Measurements from ENCODE around the gene TTC12. TPM values are rescaled to one million over a fixed set of nuclear protein-coding genes. Genes with fewer than 3 reads are reported as not detected.

Gene TTC12
- polyA plus RNA-seq, 1 donor (not counting 4 experiments of a cell fraction or from before 2014, with no cell fraction given): 27.3 TPM

DNA sequence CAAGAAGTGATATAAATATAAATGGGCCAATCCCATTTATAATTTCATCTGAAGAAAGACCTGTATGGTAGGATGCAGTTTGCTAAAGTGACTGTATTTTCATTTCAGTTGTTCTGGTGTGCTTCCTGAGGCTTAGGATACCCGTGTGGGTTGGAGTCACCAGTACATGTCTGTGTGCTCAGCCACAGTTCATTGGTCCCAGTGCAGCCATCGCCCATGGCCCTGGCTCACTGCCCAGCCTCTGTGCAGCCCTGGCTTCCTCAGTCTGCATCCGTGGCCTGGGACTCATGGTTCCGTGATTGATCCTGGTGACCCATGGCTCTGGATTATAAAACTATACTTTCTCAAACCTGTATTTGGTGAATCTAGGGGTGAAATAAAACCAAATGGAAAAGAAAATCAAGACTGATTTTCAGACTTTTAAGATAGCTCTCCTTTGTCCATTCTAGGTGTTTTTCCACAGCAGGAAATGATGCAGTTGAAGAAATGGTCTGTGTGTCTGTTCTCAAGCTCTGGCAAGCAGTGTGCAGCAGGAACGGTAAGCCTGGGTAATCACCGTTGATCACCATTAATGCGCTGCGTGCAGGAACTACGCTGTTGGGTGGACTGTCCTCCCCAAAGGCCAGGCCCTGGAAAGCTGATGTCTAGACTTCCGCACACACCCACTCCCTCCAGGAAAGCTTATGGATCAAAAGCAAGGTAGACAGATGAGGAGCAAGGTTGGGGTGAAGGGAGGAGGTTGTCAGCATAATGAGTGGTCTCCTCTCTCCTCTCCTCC is 27.2 kb downstream of the TTC12 start:
- dilution Hi-C loops (cut with MboI; ENCODE audit: extremely low pct_ligation_motif_present, low sequenced_read_pairs): no loop called here
- TF ChIP-seq, protein P1, sequence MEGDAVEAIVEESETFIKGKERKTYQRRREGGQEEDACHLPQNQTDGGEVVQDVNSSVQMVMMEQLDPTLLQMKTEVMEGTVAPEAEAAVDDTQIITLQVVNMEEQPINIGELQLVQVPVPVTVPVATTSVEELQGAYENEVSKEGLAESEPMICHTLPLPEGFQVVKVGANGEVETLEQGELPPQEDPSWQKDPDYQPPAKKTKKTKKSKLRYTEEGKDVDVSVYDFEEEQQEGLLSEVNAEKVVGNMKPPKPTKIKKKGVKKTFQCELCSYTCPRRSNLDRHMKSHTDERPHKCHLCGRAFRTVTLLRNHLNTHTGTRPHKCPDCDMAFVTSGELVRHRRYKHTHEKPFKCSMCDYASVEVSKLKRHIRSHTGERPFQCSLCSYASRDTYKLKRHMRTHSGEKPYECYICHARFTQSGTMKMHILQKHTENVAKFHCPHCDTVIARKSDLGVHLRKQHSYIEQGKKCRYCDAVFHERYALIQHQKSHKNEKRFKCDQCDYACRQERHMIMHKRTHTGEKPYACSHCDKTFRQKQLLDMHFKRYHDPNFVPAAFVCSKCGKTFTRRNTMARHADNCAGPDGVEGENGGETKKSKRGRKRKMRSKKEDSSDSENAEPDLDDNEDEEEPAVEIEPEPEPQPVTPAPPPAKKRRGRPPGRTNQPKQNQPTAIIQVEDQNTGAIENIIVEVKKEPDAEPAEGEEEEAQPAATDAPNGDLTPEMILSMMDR (optimal IDR thresholded peaks at IDR 0.05 in 1 of 3, IDR thresholded peaks at IDR 0.05 in 1 of 3, conservative IDR thresholded peaks at IDR 0.05 in 1 of 3; ENCODE audit: extremely low read depth in 1 of 3, insufficient read depth in 2 of 3, low read length in 3 of 3): no peak
- TF ChIP-seq EZH2 (IDR thresholded peaks at IDR 0.05; ENCODE audit: low read length): no peak
- Histone ChIP-seq H2AFZ (ENCODE audit: control insufficient read depth, low read length) (no peak overlapping the region), H3K9ac (ENCODE audit: control insufficient read depth, extremely low read depth, insufficient read depth, low read length) (no peak overlapping the region), H3K79me2 (ENCODE audit: control insufficient read depth, insufficient read depth, low read length) (no peaks in the 10 kb centered on the region), H3K9me1 (ENCODE audit: control insufficient read depth, extremely low read depth, insufficient read depth, low read length) (no peaks in the 10 kb centered on the region), H3K4me2 (ENCODE audit: control insufficient read depth, extremely low read depth, insufficient read depth, low read depth, low read length) (no peak overlapping the region), H4K20me1 (ENCODE audit: control insufficient read depth, extremely low read depth, insufficient read depth, low read length) (no peaks in the 10 kb centered on the region), H3K36me3 (ENCODE audit: control insufficient read depth in 2 of 2, extremely low read depth in 1 of 2, insufficient read depth in 2 of 2, low read length in 2 of 2) (peaks cover 12 to 29% of the 10 kb centered on the region in 2 experiments), H3K27me3 (ENCODE audit: control insufficient read depth, extremely low read depth, insufficient read depth, low read length) (no peaks in the 10 kb centered on the region), H3K27ac (ENCODE audit: control insufficient read depth, insufficient read depth, low read length) (no peak overlapping the region), H3K9me3 (ENCODE audit: control insufficient read depth, low read depth, low read length) (no peaks in the 10 kb centered on the region), H3K4me1 (ENCODE audit: control insufficient read depth, extremely low read depth, insufficient read depth, low read length) (peaks cover 17% of the 10 kb centered on the region), H3K4me3 (ENCODE audit: control insufficient read depth in 2 of 3, extremely low read depth in 1 of 3, insufficient read depth in 2 of 3, low read depth in 1 of 3, low read length in 3 of 3) (no peak overlapping the region)
- FAIRE-seq (no peak), DNase-seq (ENCODE audit: low read depth, low spot score) (no peak)

DNA sequence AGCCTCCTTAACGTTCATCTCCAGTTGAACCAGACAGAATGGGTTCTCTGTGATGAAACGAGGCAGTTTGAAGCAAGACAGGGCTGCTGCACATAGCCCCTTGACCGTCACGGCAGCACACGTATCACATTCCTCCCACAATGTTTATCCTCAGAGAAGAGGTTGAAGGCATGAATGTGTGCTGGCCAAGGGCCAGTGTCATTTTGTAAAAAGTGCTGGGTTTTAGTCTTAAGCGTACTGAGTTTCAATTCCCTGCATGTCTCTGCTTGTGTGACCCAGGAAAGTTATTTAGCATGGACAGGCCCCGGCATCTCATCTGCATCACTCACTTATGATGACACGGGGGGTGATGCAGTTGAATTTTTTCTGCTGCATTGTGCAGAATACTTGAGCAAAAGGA is 31.6 kb downstream of the TTC12 start:
- Histone ChIP-seq H3K36me3 (ENCODE audit: control insufficient read depth in 2 of 2, extremely low read depth in 1 of 2, insufficient read depth in 2 of 2, low read length in 2 of 2) (peaks cover 13% of the 10 kb centered on the region in 2 experiments), H3K27me3 (ENCODE audit: control insufficient read depth, extremely low read depth, insufficient read depth, low read length) (no peaks in the 10 kb centered on the region), H3K79me2 (ENCODE audit: control insufficient read depth, insufficient read depth, low read length) (no peaks in the 10 kb centered on the region), H3K9me1 (ENCODE audit: control insufficient read depth, extremely low read depth, insufficient read depth, low read length) (no peaks in the 10 kb centered on the region), H3K9ac (ENCODE audit: control insufficient read depth, extremely low read depth, insufficient read depth, low read length) (no peak overlapping the region), H3K27ac (ENCODE audit: control insufficient read depth, insufficient read depth, low read length) (peak overlapping the region; percentile 59), H3K4me2 (ENCODE audit: control insufficient read depth, extremely low read depth, insufficient read depth, low read depth, low read length) (peak overlapping the region; percentile 62), H3K9me3 (ENCODE audit: control insufficient read depth, low read depth, low read length) (no peaks in the 10 kb centered on the region), H4K20me1 (ENCODE audit: control insufficient read depth, extremely low read depth, insufficient read depth, low read length) (no peaks in the 10 kb centered on the region), H2AFZ (ENCODE audit: control insufficient read depth, low read length) (peak overlapping the region; percentile 50), H3K4me1 (ENCODE audit: control insufficient read depth, extremely low read depth, insufficient read depth, low read length) (peaks cover 21% of the 10 kb centered on the region), H3K4me3 (ENCODE audit: control insufficient read depth in 2 of 3, extremely low read depth in 1 of 3, insufficient read depth in 2 of 3, low read depth in 1 of 3, low read length in 3 of 3) (no peak overlapping the region)
- peak; percentile 95 for DNase-seq (ENCODE audit: low read depth, low spot score)
- no peak for TF ChIP-seq EZH2 (IDR thresholded peaks at IDR 0.05; ENCODE audit: low read length)
- TF ChIP-seq, protein P1 (optimal IDR thresholded peaks at IDR 0.05 in 1 of 3, IDR thresholded peaks at IDR 0.05 in 1 of 3, conservative IDR thresholded peaks at IDR 0.05 in 1 of 3; ENCODE audit: extremely low read depth in 1 of 3, insufficient read depth in 2 of 3, low read length in 3 of 3): no peak
- dilution Hi-C loops (cut with MboI; ENCODE audit: extremely low pct_ligation_motif_present, low sequenced_read_pairs): no loop called here
- FAIRE-seq: peak; percentile 95

Data from keratinocyte (primary cell).